H54 (cell line): ENCODE results near the gene INAVA.

ENCODE experiments used
- DNase-seq: peaks from one replicate; pipeline ENCODE4 v3.0.0; 2011; ENCODE audit warnings: low spot score, mixed read lengths; ENCODE audit not compliant: insufficient read length
- FAIRE-seq: peaks from 3 replicates; lab custom pipeline; 2011; peaks lifted over from hg19 to GRCh38; lab: Jason Lieb, UNC
- POLR2A ChIP-seq: IDR thresholded peaks from 2 replicates; pipeline ENCODE4 v1.6.1; 2011; ENCODE audit warnings: low read depth, mild to moderate bottlenecking, low read length

Gene INAVA

GRCh38 chr1:200869753-200870391 is 24.8 kb upstream of the INAVA start:
- no peak for DNase-seq
- FAIRE-seq = no peak

DNA sequence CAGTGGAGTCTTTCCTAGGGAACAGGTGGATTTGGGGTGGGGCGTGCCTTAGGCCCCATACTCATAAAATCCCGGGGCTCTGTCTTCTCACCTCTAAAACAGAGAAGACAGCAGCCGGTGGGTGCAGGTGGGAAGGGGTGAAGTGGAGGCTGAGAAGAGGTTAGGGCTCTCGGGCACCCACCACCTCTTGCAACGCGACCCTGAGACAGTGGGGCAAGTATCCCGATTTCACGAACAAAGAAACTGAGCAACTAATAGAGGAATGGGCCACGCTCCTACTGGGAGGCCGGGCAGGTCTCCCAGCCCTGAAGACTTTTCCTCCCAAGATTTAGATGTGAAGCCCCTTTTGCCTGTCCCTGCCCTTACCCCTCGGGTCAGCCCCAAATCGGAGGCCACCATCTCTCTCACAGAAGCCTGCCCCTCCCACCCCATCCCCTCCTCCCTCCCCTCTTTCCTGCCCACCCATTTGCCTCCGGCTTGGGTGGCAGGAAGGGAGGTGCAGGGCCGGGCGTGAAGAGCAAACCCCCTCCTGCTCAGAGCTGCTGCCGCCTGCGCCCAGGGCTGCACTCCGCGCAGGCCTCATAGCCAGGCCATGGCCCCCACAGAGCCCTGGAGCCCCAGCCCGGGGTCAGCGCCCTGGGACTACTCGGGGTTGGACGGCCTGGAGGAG is 22.1 kb upstream of the INAVA start, which contains the start of gene GPR25:
TSS of gene GPR25 (plus strand) at position 536 of the 670 bp plus-strand sequence. CDS start at position 593, 57 bp downstream.
- no peak for DNase-seq
- FAIRE-seq = no peak
- no peak for TF ChIP-seq POLR2A

More at GRCh38 chr1:200869753-200870391, 24.8 kb upstream of the INAVA start:
- TF ChIP-seq POLR2A = no peak

- TF ChIP-seq POLR2A = no peak
- no peak for DNase-seq
- FAIRE-seq = no peak
Measured at GRCh38 chr1:200873116-200873670, 21.5 kb upstream of the INAVA start.

DNA sequence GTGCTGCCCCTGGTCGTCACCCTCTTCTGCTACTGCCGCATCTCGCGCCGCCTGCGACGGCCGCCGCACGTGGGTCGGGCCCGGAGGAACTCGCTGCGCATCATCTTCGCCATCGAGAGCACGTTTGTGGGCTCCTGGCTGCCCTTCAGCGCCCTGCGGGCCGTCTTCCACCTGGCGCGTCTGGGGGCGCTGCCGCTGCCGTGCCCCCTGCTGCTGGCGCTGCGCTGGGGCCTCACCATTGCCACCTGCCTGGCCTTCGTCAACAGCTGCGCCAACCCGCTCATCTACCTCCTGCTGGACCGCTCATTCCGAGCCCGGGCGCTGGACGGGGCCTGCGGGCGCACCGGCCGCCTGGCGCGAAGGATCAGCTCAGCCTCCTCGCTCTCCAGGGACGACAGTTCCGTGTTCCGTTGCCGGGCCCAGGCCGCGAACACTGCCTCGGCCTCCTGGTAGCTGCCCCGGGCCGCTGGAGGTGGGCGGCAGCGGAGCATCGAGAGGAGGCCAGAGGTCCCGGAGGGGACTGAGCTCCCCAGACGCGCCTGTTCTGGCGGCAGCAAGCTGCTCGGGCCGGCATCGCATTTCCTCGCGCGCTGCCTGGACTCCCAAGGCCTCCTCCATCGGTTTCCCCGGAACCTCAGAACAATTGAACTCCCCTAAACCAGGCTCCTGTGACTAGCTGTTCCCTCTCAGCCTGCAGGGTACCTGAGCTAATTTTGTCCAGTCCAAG is 20.9 kb upstream of the INAVA start:
- no peak for FAIRE-seq
- DNase-seq = no peak
- TF ChIP-seq POLR2A = no peak

GRCh38 chr1:200874694-200875093 is 20.0 kb upstream of the INAVA start:
- FAIRE-seq = no peak
- DNase-seq = no peak
- no peak for TF ChIP-seq POLR2A

DNA sequence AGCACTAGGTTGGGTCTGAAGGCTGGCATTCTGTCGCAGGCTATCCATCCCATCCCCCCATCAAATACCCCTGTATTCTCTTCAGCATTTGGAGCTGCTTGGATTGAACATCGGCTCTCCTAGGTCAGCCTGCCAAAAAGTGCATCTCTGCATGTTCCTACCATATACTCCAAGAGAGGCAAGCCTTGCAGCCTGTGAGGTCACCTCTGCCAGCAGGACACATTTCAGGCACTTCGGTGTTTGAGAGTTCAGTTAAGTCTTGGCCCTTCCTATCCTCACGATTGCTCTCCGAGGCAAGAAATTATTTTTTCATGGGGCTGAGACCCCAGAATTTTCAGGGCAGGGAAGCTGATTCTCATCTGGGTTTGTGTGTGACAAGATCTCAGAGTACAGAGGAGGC is 19.3 kb upstream of the INAVA start:
- FAIRE-seq (no peak), DNase-seq (no peak)
- TF ChIP-seq POLR2A = no peak

DNA sequence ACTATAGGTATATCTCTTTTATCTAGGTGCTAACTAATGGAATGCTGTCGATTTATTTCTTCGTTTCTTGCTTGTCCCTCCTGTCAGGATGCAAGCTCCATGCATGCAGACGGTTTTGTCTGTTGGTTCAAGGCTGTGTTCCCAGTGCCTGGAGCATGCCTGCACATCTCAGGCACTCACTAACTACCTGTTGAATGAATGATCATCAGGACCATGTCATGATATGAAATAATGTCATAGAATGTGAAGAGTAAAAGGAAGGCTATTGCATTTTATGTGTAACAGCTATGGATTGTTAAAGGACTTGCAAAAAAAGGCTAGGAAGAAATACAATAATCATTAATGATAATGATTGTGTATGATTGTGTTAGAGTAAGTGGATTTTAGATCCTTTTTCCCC is 17.7 kb upstream of the INAVA start:
- FAIRE-seq (no peak), DNase-seq (no peak)
- no peak for TF ChIP-seq POLR2A

- DNase-seq = no peak
- TF ChIP-seq POLR2A = no peak
- no peak for FAIRE-seq
Measured at GRCh38 chr1:200877839-200878551, 16.7 kb upstream of the INAVA start.

- no peak for DNase-seq
- no peak for FAIRE-seq
- no peak for TF ChIP-seq POLR2A
Measured at GRCh38 chr1:200880212-200880611, 14.5 kb upstream of the INAVA start.

GRCh38 chr1:200883118-200883517 is 11.6 kb upstream of the INAVA start:
- TF ChIP-seq POLR2A = no peak
- no peak for DNase-seq
- FAIRE-seq = no peak

DNA sequence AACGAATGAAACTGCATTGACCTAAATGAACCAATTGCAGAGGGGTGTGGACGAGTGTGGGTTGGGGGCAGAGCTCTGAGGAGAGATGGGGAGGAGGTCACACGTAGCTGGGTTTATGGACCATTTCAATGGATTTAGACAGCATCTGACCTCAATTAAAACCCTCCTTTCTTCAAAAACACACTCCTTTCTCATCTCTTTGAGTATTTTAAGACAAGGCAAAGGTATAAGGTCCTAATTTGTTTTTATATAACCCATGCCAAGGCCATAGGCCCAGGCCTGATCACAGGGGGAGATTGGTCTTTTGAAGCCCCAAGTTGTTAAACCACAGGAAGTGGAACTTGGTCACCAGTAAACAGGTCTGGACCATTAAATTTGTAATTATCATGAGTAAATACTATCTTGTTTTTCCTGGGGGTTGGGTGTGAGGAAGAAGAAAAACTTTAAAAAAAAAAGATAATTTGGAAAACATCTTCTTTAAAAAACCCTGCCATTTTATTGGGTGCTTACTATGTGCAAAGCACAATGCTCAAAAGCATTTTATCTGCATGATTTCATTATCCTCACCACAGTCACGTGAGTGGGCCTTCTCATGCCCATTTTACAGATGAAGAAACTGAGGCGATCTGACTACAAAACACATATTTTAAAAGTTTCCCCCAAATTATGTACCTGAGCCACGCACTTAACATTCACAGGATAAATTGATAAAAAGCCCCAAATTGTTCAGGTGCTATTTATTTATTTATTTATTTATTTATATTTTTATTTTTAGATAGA is 8.9 kb upstream of the INAVA start:
- DNase-seq (no peak), FAIRE-seq (no peak)
- TF ChIP-seq POLR2A = no peak

DNA sequence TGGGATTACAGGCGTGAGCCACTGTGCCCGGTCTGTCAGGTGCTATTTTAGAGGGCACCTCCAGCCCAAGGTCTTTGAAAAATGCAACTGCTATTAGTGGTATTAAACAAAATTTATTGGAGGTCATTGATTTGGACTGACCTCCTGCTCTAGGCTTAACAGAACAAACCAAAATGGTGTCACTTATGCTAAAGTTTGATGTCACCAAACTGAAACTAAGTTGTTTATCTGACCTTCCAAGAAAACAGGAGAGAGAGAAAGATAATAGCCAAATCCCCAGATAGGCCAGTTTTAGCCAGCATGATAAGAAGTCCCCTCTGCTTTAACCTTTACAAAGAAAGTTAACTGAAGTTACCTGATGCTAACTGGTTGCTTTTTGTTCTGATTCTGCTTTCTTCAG is 8.1 kb upstream of the INAVA start:
- no peak for DNase-seq
- no peak for TF ChIP-seq POLR2A
- FAIRE-seq = no peak

DNA sequence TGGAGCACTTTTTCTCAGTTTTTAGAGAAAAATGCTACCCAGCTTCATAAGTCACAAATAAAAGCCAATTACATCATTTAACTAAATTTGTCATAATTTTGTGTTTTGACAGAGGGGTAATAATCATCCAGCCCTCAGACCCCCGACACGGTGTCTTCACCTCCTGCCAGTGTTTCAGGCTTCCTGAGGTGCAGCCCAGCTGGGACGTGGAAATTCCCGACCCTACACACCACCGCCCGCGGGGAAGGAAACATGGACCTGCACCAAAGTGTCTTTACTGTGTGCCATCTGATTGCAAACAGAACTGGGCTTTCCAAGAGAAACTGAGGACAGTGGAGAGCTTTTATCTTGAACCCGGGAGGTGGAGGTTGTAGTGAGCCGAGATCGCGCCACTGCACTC is 7.7 kb upstream of the INAVA start:
- no peak for TF ChIP-seq POLR2A
- no peak for DNase-seq
- no peak for FAIRE-seq
